ENCODE results near the gene EFCC1.

The EFCC1 gene
- 0 to 0.19 (median 0.18) reads per million in 3 experiments for total RNA-seq

DNA sequence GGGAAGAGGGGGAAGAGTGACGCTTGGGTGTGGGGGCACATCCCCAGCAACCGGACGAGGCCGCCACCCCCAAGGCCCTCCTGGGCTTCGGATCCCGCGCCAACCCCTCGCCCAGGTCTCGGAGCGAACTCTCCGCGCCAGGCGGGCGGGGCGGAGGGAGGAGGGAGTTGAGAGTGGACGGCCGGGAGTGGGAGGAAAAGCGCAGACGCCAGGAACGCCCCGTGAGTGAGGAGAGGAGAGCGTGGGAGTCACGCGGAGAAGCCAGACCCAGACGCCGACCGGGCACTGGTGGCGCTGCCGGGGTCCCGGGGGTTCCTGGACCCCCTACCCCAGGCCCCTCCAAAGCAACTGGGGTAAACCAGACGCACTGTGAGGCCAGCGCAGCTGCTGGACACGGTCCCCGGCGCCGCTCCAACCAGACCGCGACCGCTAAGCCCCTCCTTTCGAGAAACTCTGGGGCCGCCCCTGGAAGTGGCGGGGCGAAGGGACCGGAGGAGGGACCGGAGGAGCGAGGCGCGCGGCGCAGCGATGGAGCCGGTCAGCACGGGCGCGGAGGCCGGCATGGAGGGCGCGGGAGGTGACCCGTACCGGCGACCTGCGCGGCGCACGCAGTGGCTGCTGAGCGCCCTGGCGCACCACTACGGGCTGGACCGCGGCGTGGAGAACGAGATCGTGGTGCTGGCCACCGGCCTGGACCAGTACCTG, at the start of gene EFCC1:
Gene EFCC1 (plus strand): TSS at position 204 of the 705 bp plus-strand sequence. CDS start 325 bp downstream, at position 529.
- no peak for DNase-seq

DNA sequence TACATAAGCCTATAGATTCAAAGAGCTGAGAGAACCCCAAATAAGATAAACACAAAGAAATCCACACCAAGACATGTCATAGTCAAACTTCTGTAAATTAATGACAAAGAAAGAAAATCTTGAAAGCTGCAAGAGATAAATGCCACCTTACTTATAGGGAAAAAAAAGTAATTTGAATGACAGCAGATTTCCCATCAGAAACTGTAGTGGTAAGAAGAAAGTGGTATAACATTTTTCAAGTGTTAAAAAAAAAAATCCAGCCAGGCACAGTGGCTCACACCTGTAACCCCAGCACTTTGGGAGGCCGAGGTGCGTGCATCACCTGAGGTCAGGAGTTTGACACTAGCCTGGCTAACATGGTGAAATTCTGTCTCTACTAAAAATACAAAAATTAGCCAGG, 44.7 kb upstream of the EFCC1 start:
- no peak for DNase-seq

DNA sequence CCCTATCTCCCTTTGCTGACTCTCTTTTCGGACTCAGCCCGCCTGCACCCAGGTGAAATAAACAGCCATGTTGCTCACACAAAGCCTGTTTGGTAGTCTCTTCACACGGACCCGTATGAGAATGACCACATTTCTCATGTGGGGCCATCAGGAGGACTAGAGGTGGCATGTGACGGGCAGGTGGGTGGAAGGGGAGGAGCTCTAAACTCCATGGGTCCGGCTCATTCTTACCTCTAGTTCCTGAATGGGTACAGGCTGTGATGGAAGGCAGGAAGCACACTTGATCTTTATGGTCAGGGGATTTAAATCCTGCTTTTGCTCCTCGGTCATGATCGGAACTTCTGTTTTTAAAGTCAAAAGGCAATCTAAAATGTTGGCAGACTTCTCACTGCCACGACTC, 35.8 kb upstream of the EFCC1 start:
- DNase-seq = no peak

DNA sequence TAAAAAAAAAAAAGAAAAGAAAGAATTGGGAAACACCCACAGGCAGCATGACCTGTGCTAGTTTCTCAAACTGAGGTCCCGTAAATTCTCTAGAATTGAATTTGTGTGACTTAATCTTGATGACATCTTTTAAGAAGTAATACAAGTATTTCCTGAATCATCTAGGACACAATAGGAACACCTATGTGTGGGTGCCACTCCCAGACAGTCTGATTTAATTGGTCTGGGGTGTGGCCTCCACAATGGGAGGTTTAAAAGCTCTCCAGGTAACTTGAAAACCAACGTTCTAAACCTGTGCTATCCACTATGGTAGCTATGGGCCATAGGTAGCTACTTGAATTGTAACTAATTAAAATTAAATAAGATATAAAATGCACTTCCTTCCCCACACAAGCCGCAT, 35.3 kb upstream of the EFCC1 start:
- no peak for DNase-seq

DNA sequence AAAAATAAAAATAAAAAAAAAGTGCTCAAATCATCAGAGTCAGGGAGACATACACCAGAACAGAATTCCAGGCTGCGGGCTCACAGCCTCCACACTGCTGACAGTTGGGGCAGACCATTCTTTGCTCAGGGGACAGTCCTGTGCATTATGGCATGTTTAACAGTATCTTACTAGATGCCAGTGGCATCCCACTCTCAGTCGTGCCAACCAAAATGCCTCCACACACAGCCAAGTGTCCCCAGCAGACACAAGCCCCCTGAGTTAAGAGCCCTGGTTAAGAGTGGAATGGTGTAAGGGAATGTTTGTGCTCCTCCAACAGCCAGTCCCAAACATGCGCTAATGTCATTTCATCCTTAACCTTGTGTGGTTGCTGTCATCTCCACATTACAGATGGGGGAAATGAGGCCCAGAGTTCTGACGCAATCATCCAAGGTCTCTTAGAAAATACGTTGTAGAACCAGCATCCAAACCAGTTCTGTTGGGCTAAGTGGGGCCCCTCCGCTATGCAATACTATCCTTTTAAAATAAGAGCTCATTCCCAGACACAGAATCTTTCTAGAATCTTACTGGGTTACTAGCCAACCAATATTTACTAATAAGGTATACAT, 33.3 kb upstream of the EFCC1 start:
- DNase-seq = no peak

DNA sequence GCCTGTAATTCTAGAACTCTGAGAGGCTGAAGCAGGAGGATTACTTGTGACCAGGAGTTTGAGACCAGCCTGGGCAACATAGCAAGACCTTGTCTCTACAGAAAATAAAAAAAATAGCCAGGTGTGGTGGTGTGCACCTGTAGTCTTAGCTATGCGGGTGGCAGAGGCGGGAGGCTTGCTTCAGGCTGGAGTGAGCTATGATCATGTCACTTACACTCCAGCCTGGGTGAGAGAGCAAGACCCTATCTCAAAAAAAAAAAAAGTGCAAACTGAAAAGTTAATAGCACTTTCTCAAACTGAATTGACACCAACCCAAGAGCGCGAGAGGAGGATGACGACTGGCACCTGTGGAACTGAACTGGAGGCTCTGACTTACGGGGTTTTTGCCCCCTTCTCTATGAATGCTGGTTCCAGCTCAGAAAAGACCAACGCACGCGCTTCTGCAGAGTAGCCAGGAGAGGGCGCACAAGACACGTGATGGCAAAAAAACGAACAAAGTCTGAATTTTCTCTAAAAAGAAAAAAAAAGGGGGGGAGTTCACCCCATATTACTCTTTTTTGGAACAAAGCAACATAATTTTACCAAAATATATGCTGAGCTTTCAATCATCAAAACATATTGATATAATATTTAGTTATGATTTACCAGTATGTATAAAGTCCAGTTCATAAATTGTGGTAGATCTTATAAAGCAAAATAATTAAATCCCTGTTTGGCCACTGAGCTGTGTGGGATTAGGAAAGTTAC, 30.9 kb upstream of the EFCC1 start:
- DNase-seq = peak; percentile 49

DNA sequence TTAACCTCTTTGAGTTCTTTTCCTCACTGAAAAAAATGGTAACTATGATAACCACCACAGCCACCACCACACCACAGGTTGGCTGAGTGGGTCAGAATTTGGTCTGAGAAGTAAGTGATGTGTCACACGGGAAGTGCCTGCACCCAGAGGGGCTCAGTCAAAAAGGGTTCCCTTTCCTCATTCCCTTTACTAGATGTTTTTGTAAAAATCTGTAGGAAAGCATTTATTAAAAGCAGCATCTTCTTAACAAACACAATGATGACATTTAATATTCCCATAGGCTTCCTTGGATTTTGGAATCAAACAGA, 30.4 kb upstream of the EFCC1 start:
- DNase-seq = no peak

DNA sequence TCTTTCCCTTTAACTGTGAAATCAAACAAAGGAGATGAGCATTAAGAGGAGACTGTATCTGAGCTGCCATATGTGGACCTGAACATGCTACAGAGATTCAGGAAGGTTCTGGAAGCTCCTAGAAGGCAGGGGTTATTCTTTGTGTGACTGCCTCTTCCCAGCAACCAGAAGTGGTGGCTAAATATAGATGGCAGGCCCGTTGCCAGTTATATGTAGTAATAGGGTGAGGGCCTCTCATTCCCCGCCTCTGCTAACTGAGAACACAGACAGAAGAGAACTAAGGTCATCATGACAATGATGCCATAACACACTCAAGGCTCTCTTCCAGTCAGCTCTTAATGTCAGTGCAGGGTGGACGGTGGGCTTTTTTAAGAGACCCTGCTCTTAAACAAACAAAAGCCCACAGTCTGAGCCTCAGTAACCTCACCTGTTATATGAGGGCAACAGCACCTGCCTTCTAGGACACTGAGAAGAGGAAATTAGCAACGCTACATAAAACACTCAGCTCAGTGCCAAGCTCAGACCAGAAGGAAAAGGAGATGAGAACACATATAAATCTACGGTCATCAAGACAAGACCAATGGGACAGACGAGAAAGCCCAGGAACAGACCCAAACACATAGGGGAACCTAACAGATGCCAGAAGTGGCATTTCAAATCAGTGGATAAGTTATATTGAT, 29.5 kb upstream of the EFCC1 start:
- DNase-seq = no peak

GRCh38 chr3:128973988-128974564, 27.0 kb upstream of the EFCC1 start:
- DNase-seq = no peak

- no peak for DNase-seq
Measured at GRCh38 chr3:128975276-128975675, 25.8 kb upstream of the EFCC1 start.

GRCh38 chr3:128983293-128984069, 17.6 kb upstream of the EFCC1 start:
- DNase-seq = no peak

DNA sequence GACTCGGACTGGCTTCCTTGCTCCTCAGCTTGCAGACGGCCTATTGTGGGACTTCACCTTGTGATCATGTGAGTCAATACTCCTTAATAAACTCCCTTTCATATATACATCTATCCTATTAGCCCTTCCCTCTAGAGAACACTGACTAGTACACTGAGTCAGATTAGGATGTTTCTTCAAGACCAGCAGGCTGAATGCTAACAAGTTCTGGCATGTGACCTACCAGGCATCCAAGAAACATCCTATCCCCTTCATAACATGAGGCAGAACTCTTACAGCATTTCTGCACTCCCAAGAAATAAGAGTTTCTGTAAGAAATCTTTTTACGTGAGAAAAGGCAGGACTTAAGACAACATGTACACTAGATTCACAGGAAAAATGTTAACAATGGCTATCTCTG, 16.5 kb upstream of the EFCC1 start:
- DNase-seq = no peak

GRCh38 chr3:128987302-128988100, 13.6 kb upstream of the EFCC1 start:
- no peak for DNase-seq

GRCh38 chr3:128988286-128988685, 12.8 kb upstream of the EFCC1 start:
- no peak for DNase-seq

DNA sequence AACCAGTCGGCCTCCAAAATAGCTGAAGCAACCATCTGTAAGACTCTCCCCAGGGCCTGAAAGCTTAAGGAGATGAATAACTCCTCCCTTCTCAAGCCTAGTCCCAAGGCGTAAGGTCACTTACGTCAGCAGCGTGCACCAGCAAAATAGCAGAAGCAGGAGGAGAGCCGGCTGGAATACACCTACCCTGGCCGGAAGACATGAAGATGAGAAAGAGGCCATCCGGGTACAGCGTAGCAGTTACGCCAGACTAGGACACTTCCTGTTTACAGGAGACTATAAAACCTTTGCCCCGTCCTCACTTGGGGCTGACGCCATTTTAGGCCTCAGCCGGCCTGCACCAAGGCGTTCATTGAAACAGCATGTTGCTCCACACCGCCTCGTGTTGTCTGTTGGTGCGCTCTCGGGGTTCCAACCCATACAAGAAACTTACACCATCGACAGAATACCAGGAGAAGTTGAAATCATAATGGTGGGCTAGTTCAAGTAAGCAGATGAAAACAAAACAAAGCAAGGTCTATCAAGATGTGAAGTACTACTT, 9.7 kb upstream of the EFCC1 start:
- no peak for DNase-seq

DNA sequence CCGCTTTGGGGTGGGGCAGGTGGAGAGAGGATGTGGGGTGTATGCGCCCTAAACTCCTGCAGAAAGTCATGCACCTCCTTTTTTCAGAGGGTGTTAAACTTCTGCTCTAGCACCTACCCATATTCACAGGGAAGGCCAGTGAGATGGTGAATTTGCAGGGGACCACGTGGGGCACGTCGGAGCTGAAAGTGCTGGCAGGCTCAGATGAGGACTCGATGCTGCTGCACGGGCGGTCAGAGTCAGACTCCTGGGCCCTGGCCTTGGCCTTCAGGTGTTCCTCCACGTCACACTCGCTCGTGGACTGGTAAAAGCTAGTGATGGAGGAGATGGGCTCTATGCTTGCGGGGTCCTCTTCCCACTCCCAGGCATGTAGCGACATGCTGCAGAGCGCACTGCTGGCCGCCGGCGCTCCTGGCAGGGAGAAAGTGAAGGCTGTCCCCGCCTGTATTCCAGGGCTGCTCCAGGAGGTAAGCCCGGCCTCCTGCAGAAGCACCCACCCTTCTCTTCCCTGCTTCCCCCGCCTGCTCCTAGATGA, 8.1 kb upstream of the EFCC1 start:
- no peak for DNase-seq

GRCh38 chr3:128993461-128994172, 7.5 kb upstream of the EFCC1 start, which contains the start of gene CFAP92:
CFAP92 (minus strand) TSS chr3:128994076; CDS start chr3:128993304, 772 bp downstream.
- DNase-seq = peak; percentile 90

GRCh38 chr3:128994173-128994512, 7.0 kb upstream of the EFCC1 start:
- DNase-seq = no peak

- no peak for DNase-seq
Measured at GRCh38 chr3:128994581-128995546, 6.2 kb upstream of the EFCC1 start.
